ENCODE results near the gene MTCH1.

MTCH1 gene

DNA sequence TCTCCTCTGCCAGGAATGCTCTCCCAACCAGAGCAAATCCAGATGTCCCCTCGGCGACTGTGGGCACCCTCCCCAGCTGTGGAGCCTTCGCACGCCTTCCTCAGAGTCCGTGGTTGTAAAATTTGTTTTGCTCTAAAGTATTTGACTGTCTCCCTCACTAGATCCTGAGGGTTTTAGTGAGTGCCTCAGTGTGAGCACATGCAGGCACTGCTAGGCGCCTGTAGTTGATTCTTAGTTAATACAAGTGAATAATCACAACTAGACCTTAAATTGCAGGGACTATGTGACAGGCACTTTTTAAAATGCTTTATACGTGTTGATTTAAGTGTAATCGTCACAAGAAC, 680 bp upstream of the MTCH1 start:
- Histone ChIP-seq H3K9me3 (ENCODE audit: control insufficient read depth in 2 of 2, low read length in 2 of 2) (no peaks in the 10 kb centered on the region), H3K36me3 (ENCODE audit: control insufficient read depth in 2 of 2, insufficient read depth in 2 of 2, low read length in 2 of 2) (no peaks in the 10 kb centered on the region), H3K4me3 (ENCODE audit: low read length in 2 of 2) (peak overlapping the region; percentile 78 to 94), H3K27me3 (ENCODE audit: control insufficient read depth in 1 of 2, insufficient read depth in 2 of 2, low read length in 2 of 2) (no peaks in the 10 kb centered on the region), H3K9ac (ENCODE audit: low read length in 2 of 2) (peak overlapping the region; percentile 89 to 97), H3K4me1 (ENCODE audit: control insufficient read depth, insufficient read depth, low read length) (peaks cover 37% of the 10 kb centered on the region), H3K27ac (ENCODE audit: low read length) (peak overlapping the region; percentile 96)

DNA sequence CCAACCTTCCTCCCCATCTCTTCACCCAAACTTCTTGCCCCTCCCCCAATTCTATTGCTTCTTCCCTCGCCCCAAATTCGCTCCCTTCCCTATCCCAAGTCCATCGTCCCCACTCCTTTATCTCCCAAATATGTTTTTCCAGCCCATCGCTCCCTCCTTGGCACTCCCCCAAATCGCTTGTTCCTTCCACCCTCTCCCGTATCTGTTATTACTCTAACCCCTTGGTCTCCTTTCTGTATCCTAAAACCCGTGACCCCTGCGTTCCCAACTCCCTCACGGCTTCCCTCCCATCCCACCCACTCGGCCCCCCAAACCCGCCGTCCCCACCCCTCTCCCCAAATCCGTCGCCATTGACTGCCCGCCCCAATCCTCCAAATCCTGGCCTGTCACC, 584 bp downstream of the MTCH1 start:
- Histone ChIP-seq H3K4me3 (ENCODE audit: low read length in 2 of 2) (peak overlapping the region; percentile 92 to 94), H3K4me1 (ENCODE audit: control insufficient read depth, insufficient read depth, low read length) (peaks cover 48% of the 10 kb centered on the region), H3K9me3 (ENCODE audit: control insufficient read depth in 2 of 2, low read length in 2 of 2) (no peaks in the 10 kb centered on the region), H3K9ac (ENCODE audit: low read length in 2 of 2) (peak overlapping the region; percentile 88 to 89), H3K36me3 (ENCODE audit: control insufficient read depth in 2 of 2, insufficient read depth in 2 of 2, low read length in 2 of 2) (peaks cover 0 to 2% of the 10 kb centered on the region in 2 donors), H3K27me3 (ENCODE audit: control insufficient read depth in 1 of 2, insufficient read depth in 2 of 2, low read length in 2 of 2) (no peaks in the 10 kb centered on the region), H3K27ac (ENCODE audit: low read length) (peak overlapping the region; percentile 96)

DNA sequence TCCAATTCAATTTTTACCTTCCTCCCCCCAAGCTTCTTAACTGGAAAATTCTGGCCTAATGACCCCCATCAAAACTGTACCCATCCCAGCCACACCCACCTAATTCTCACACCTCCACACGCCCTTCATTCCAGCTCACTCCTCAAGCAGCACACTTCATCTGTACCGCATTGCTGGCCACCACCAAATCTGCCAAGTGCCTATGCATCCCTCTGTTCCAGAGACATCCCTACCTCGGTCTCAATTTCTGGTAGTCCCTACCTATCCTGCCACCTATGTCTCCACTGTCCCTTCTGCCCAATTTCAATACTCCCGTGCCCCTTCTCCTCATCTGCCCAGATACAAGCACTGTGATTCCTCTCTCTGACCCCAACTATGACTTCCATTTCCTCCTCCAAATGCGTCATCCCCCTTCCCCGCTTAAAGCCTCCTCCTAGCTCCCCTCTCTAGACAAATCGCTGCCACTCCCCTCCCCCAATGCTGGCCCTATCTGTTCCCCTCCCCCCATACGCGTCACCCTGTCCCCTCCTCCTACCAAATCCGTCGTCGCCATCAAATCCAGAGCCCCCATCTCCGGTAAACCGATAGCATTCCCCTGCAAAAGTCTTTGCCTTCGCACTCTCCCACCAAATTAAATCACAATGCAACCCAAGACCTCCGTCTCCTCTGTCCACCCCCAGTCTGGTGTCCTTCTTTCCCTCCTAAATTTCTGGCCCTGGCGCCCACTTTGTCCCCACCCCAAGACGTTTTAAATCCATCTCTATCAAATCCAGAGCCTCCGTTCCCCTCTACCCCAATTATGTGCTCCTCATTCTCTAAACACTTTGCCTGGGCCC, 1.2 kb downstream of the MTCH1 start:
- peaks cover 0 to 2% of the 10 kb centered on the region in 2 donors for H3K36me3 ChIP-seq (ENCODE audit: control insufficient read depth in 2 of 2, insufficient read depth in 2 of 2, low read length in 2 of 2)
- peaks cover 53% of the 10 kb centered on the region for H3K4me1 ChIP-seq (ENCODE audit: control insufficient read depth, insufficient read depth, low read length)
- no peaks in the 10 kb centered on the region for H3K27me3 ChIP-seq (ENCODE audit: control insufficient read depth in 1 of 2, insufficient read depth in 2 of 2, low read length in 2 of 2)
- no peaks in the 10 kb centered on the region for H3K9me3 ChIP-seq (ENCODE audit: control insufficient read depth in 2 of 2, low read length in 2 of 2)
- H3K9ac ChIP-seq (ENCODE audit: low read length in 2 of 2): peak overlapping the region; percentile 84 to 89
- peak overlapping the region; percentile 96 for H3K27ac ChIP-seq (ENCODE audit: low read length)
- H3K4me3 ChIP-seq (ENCODE audit: low read length in 2 of 2): peak overlapping the region; percentile 92 to 94

DNA sequence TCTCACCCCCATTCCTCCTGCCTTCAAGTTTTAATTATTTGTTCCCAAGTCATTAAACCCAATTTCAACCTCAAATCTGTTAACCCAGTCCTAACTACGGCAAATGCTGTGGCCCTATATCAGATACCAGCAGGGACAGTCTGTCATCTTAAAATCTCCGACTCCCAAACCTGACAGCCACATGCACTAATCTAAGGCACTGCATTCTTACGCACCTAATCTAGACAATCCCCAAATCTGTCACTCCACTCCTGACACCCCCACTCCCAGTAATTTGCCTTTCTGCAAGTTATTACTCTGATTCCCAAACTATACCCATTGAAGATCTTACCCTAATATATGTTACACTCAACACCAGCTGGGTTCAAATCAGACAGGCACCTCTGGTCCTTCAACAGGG, 2.5 kb downstream of the MTCH1 start:
- Histone ChIP-seq H3K9me3 (ENCODE audit: control insufficient read depth in 2 of 2, low read length in 2 of 2) (no peaks in the 10 kb centered on the region), H3K27ac (ENCODE audit: low read length) (no peak overlapping the region), H3K27me3 (ENCODE audit: control insufficient read depth in 1 of 2, insufficient read depth in 2 of 2, low read length in 2 of 2) (no peaks in the 10 kb centered on the region), H3K9ac (ENCODE audit: low read length in 2 of 2) (peak overlapping the region in 1 of 2 donors; percentile 29), H3K4me3 (ENCODE audit: low read length in 2 of 2) (no peak overlapping the region), H3K36me3 (ENCODE audit: control insufficient read depth in 2 of 2, insufficient read depth in 2 of 2, low read length in 2 of 2) (peaks cover 0 to 3% of the 10 kb centered on the region in 2 donors), H3K4me1 (ENCODE audit: control insufficient read depth, insufficient read depth, low read length) (peaks cover 63% of the 10 kb centered on the region)

DNA sequence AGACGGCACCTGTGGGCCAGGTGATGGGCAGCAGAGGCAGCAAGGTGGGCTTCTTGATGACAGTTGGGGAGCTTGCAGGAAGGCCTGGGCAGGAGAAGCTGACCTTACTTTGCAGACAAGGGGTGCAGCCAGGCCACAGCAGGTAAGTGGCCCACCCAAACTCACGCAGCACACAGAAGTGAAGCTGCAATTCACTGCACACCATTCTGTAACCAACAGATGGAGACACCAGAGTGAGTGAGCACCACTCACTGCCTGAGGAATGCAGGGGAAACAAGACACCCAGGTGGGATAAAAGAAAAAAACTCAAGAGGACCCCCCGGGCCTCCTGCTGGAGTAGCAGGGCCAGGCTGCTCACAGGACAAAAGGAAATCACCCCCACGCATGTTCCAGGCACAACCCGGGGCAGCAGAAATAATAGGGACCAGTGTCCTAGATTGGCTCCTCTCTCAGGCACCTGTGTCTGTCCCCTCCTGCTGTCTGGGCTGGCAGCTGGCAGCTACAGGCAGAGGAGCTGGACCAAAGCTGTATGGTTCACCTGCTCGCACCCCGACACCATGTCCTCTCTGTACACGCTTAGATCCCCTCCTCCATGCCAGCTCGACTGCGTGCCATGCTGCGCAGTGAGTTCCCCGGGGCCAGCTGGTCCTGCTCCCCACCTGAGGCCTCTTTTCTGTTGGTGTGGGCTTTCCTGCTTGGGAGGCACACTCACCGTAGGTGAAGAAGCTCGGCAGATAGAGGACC, 4.9 kb downstream of the MTCH1 start:
- Histone ChIP-seq H3K4me3 (ENCODE audit: low read length in 2 of 2) (no peak overlapping the region), H3K4me1 (ENCODE audit: control insufficient read depth, insufficient read depth, low read length) (peaks cover 52% of the 10 kb centered on the region), H3K9ac (ENCODE audit: low read length in 2 of 2) (no peak overlapping the region), H3K27ac (ENCODE audit: low read length) (peak overlapping the region; percentile 18), H3K9me3 (ENCODE audit: control insufficient read depth in 2 of 2, low read length in 2 of 2) (no peaks in the 10 kb centered on the region), H3K27me3 (ENCODE audit: control insufficient read depth in 1 of 2, insufficient read depth in 2 of 2, low read length in 2 of 2) (no peaks in the 10 kb centered on the region), H3K36me3 (ENCODE audit: control insufficient read depth in 2 of 2, insufficient read depth in 2 of 2, low read length in 2 of 2) (peaks cover 22% of the 10 kb centered on the region in 2 donors)

DNA sequence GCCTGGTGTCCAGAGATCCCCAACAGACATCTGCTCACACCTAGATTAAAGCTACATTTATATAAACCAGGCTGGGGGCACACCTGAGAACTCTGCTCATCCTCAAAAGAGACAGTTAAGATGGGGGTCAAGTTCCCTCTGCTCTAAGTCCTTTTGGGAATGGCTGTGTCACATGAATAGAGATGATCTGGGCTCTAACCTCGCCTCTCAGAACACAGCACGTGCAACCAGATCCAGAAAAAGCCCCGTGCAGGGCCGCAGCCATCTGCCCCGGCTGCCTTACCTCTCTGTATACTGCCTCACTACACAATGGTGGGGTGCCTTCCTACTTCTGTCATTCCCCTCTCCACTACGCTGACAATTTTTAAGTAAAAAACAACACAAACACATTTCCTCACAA, 5.9 kb downstream of the MTCH1 start:
- Histone ChIP-seq H3K9me3 (ENCODE audit: control insufficient read depth in 2 of 2, low read length in 2 of 2) (no peaks in the 10 kb centered on the region), H3K27me3 (ENCODE audit: control insufficient read depth in 1 of 2, insufficient read depth in 2 of 2, low read length in 2 of 2) (no peaks in the 10 kb centered on the region), H3K9ac (ENCODE audit: low read length in 2 of 2) (no peak overlapping the region), H3K4me1 (ENCODE audit: control insufficient read depth, insufficient read depth, low read length) (peaks cover 52% of the 10 kb centered on the region), H3K27ac (ENCODE audit: low read length) (peak overlapping the region; percentile 18), H3K4me3 (ENCODE audit: low read length in 2 of 2) (no peak overlapping the region), H3K36me3 (ENCODE audit: control insufficient read depth in 2 of 2, insufficient read depth in 2 of 2, low read length in 2 of 2) (peaks cover 29 to 31% of the 10 kb centered on the region in 2 donors)

DNA sequence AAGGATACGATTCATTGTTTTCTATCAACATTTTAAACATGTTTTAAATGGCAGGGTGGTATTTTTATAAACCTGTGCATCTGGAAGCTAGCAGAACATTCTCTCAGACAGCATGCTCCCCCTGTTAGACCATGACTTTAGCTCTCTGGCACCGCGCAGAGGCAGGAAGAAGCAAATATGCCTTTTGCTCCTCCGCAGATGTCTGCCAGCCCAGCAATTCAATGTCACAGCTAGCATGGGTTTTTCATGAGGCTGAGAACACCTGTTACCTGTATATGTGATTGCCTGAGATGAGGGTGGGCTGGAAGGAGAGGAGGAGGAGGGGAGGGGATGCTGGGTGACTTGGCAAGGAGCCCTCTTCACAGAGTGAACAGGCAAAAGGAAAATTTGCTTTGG, 6.7 kb downstream of the MTCH1 start:
- Histone ChIP-seq H3K27ac (ENCODE audit: low read length) (no peak overlapping the region), H3K27me3 (ENCODE audit: control insufficient read depth in 1 of 2, insufficient read depth in 2 of 2, low read length in 2 of 2) (no peaks in the 10 kb centered on the region), H3K4me3 (ENCODE audit: low read length in 2 of 2) (no peak overlapping the region), H3K9ac (ENCODE audit: low read length in 2 of 2) (no peak overlapping the region), H3K4me1 (ENCODE audit: control insufficient read depth, insufficient read depth, low read length) (peaks cover 44% of the 10 kb centered on the region), H3K9me3 (ENCODE audit: control insufficient read depth in 2 of 2, low read length in 2 of 2) (no peaks in the 10 kb centered on the region), H3K36me3 (ENCODE audit: control insufficient read depth in 2 of 2, insufficient read depth in 2 of 2, low read length in 2 of 2) (peaks cover 37 to 39% of the 10 kb centered on the region in 2 donors)

DNA sequence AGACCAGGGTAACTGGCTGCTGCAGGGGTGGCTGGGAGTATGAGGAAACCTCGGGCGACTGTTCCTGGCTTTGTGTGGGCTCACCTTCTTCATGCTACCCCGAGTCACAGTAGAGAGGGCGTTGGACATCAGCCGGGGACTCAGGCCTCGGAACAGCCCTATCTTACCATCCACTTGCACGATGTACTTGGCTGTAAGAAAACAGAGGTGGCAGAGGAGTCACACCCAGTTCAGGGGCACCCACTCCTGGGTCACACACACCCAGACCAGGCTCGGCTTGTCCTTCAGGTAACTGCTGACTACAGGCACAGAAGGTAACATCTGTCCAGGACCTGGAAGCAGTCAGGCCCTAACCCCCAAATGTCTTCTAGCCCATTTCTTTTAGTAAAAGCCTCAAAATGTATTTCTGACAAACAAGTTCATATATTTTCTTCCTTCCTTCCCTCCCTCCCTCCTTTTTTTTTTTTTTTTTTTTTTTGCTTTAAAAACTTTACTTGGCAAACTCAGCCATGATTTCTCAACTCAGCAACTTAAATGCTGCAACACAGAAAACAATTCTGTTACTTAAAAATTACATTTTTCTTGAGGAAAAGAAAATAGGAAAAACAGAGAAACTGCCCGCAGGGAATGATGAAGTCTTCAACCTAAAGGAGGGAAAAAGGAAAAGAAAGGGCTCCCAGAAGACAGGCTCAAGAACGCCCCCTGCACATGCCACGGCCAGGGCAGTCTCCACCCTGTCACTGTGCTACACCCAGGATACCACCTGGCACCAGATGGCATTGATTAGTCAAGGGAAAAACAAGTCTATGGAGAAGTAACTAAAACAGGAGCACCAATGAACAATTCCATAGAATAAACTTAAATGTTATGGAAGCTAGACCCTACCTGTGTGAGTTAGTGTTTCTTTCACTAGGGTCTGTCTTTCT, 7.3 kb downstream of the MTCH1 start:
- H3K4me3 ChIP-seq (ENCODE audit: low read length in 2 of 2): no peak overlapping the region
- no peaks in the 10 kb centered on the region for H3K27me3 ChIP-seq (ENCODE audit: control insufficient read depth in 1 of 2, insufficient read depth in 2 of 2, low read length in 2 of 2)
- H3K27ac ChIP-seq (ENCODE audit: low read length): no peak overlapping the region
- peaks cover 44% of the 10 kb centered on the region in 2 donors for H3K36me3 ChIP-seq (ENCODE audit: control insufficient read depth in 2 of 2, insufficient read depth in 2 of 2, low read length in 2 of 2)
- H3K4me1 ChIP-seq (ENCODE audit: control insufficient read depth, insufficient read depth, low read length): peaks cover 37% of the 10 kb centered on the region
- H3K9ac ChIP-seq (ENCODE audit: low read length in 2 of 2): no peak overlapping the region
- H3K9me3 ChIP-seq (ENCODE audit: control insufficient read depth in 2 of 2, low read length in 2 of 2): no peaks in the 10 kb centered on the region

DNA sequence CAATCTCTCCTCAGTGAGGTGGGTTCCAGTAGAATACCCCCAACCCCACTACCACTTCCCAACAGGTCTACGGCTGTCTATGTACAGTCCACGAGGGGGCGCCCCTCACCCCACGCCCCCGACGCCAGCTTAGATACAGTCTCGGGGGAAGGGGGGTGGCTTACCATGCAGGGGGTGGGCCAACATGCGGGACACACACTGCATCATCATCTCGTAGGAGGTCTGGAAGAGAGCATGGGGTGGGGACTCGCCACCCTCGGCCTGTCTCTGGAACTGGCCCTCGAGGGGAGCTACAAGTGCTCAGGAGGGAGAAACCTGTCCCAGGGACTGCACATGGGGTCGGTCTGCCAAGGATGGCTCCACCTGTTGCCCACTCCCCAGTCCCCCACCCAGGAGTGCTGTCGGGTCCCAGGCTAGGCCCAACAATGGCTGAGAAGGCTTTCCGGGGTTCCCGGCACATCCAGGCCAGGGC, 8.5 kb downstream of the MTCH1 start:
- Histone ChIP-seq H3K27ac (ENCODE audit: low read length) (no peak overlapping the region), H3K4me3 (ENCODE audit: low read length in 2 of 2) (no peak overlapping the region), H3K36me3 (ENCODE audit: control insufficient read depth in 2 of 2, insufficient read depth in 2 of 2, low read length in 2 of 2) (peaks cover 54% of the 10 kb centered on the region in 2 donors), H3K9ac (ENCODE audit: low read length in 2 of 2) (no peak overlapping the region), H3K27me3 (ENCODE audit: control insufficient read depth in 1 of 2, insufficient read depth in 2 of 2, low read length in 2 of 2) (no peaks in the 10 kb centered on the region), H3K4me1 (ENCODE audit: control insufficient read depth, insufficient read depth, low read length) (peaks cover 30% of the 10 kb centered on the region), H3K9me3 (ENCODE audit: control insufficient read depth in 2 of 2, low read length in 2 of 2) (no peaks in the 10 kb centered on the region)

DNA sequence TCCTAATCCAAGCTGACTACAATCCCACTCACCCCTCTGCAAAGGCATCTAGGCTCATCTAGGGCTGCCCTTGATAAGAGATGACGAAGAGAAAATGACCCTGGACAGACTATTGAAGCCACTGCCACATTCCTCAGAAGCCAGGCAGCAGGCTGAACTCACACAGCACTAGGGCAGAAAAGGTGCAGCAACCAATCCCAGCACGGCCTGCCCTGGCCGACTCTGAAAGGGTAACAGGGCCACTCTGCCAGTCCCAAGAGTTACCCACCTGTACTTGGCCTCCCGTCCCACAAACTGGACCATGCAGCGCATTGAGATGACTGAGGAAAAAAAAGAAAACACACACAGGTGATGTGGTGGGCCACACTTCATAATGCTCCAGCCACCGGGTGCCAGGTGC, 9.1 kb downstream of the MTCH1 start:
- Histone ChIP-seq H3K9me3 (ENCODE audit: control insufficient read depth in 2 of 2, low read length in 2 of 2) (no peaks in the 10 kb centered on the region), H3K27me3 (ENCODE audit: control insufficient read depth in 1 of 2, insufficient read depth in 2 of 2, low read length in 2 of 2) (no peaks in the 10 kb centered on the region), H3K27ac (ENCODE audit: low read length) (no peak overlapping the region), H3K9ac (ENCODE audit: low read length in 2 of 2) (no peak overlapping the region), H3K36me3 (ENCODE audit: control insufficient read depth in 2 of 2, insufficient read depth in 2 of 2, low read length in 2 of 2) (peaks cover 60% of the 10 kb centered on the region in 2 donors), H3K4me1 (ENCODE audit: control insufficient read depth, insufficient read depth, low read length) (peaks cover 30% of the 10 kb centered on the region), H3K4me3 (ENCODE audit: low read length in 2 of 2) (no peak overlapping the region)
